GM21723 (cell line): Measurements from ENCODE around the gene SERPINC1.
"Not testable (repeated sequence)": the region's sequence is repeated elsewhere in the genome, so short reads cannot be mapped to it uniquely, and the experiment has no call there.

Experiments used
- ATAC-seq: cut with Tn5 transposase; IDR thresholded peaks from one replicate; pipeline ENCODE4 v1.9.1; 2021; ENCODE audit warnings: mild to moderate bottlenecking, moderate library complexity; ENCODE audit not compliant: unreplicated experiment

The SERPINC1 gene

GRCh38 chr1:173864179-173864867, 52.8 kb downstream of the SERPINC1 start:
- no peak for ATAC-seq

- ATAC-seq, result no peak
Measured at GRCh38 chr1:173863224-173864161, 53.6 kb downstream of the SERPINC1 start.

- ATAC-seq, result no peak
Measured at GRCh38 chr1:173862769-173863223, 54.3 kb downstream of the SERPINC1 start.

- not testable (repeated sequence) for ATAC-seq
Measured at GRCh38 chr1:173862146-173862768, 54.9 kb downstream of the SERPINC1 start.

GRCh38 chr1:173861731-173862145, 55.4 kb downstream of the SERPINC1 start:
- no peak for ATAC-seq

GRCh38 chr1:173860065-173860464, 57.1 kb downstream of the SERPINC1 start:
- no peak for ATAC-seq

- ATAC-seq, result not testable (repeated sequence)
Measured at GRCh38 chr1:173859547-173859946, 57.6 kb downstream of the SERPINC1 start.

GRCh38 chr1:173857363-173857917, 59.7 kb downstream of the SERPINC1 start:
- ATAC-seq, result no peak

GRCh38 chr1:173856903-173857302, 60.2 kb downstream of the SERPINC1 start:
- ATAC-seq, result no peak

GRCh38 chr1:173856014-173856413, 61.1 kb downstream of the SERPINC1 start:
- ATAC-seq, result no peak
